Sigmoid colon (tissue), 4 donors: ENCODE measurements around the gene ARL5A.

Experiments
- EP300 ChIP-seq, 4 donors: sonication (generic); formaldehyde crosslinking; IDR thresholded peaks; one replicate each; pipeline ENCODE4 v1.6.1; 2017; ENCODE audit warnings: antibody characterized with exemption in 4 of 4
- POLR2A ChIP-seq, 2 donors: fragments of 450-650 bp; IDR thresholded peaks; one replicate each; pipeline ENCODE4 v1.6.1; 2016; ENCODE audit warnings: antibody characterized with exemption in 2 of 2, mild to moderate bottlenecking in 2 of 2, moderate library complexity in 2 of 2
- POLR2AphosphoS5 ChIP-seq, 4 donors: sonication (generic); formaldehyde crosslinking; IDR thresholded peaks; one replicate each; pipeline ENCODE4 v1.6.1; 2017; ENCODE audit warnings: antibody characterized with exemption in 4 of 4
- TF ChIP-seq, protein P1 (sequence below), 4 experiments: fragments of 450-650 bp in 3 of 4; fragments of 200-600 bp in 1 of 4; IDR thresholded peaks; one replicate each; pipeline ENCODE4 v1.5.1; 2016 to 2019; ENCODE audit warnings: antibody characterized with exemption in 4 of 4, mild to moderate bottlenecking in 3 of 4, moderate library complexity in 2 of 4

- TF ChIP-seq, protein P1, sequence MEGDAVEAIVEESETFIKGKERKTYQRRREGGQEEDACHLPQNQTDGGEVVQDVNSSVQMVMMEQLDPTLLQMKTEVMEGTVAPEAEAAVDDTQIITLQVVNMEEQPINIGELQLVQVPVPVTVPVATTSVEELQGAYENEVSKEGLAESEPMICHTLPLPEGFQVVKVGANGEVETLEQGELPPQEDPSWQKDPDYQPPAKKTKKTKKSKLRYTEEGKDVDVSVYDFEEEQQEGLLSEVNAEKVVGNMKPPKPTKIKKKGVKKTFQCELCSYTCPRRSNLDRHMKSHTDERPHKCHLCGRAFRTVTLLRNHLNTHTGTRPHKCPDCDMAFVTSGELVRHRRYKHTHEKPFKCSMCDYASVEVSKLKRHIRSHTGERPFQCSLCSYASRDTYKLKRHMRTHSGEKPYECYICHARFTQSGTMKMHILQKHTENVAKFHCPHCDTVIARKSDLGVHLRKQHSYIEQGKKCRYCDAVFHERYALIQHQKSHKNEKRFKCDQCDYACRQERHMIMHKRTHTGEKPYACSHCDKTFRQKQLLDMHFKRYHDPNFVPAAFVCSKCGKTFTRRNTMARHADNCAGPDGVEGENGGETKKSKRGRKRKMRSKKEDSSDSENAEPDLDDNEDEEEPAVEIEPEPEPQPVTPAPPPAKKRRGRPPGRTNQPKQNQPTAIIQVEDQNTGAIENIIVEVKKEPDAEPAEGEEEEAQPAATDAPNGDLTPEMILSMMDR (IDR thresholded peaks at IDR 0.05): no peak
- no peak for TF ChIP-seq POLR2A (IDR thresholded peaks at IDR 0.05)
- no peak for TF ChIP-seq EP300 (IDR thresholded peaks at IDR 0.05)
- TF ChIP-seq POLR2AphosphoS5 (IDR thresholded peaks at IDR 0.05): no peak
Measured at GRCh38 chr2:151845481-151845880, 17.3 kb upstream of the ARL5A start.
